Lower leg skin (tissue), 3 donors: ENCODE results near the gene DYRK1A.

Experiments used
- POLR2A ChIP-seq, 2 donors: fragments of 450-650 bp; IDR thresholded peaks; one replicate each; pipeline ENCODE4 v1.6.1; 2016 to 2017; ENCODE audit warnings: antibody characterized with exemption in 2 of 2, mild to moderate bottlenecking in 1 of 2, moderate library complexity in 1 of 2
- TF ChIP-seq, protein P1 (sequence below), 3 donors: fragments of 450-650 bp; IDR thresholded peaks; one replicate each; pipeline ENCODE4 v1.5.1; 2016; ENCODE audit warnings: antibody characterized with exemption in 3 of 3, mild to moderate bottlenecking in 3 of 3, moderate library complexity in 2 of 3

- TF ChIP-seq, protein P1, sequence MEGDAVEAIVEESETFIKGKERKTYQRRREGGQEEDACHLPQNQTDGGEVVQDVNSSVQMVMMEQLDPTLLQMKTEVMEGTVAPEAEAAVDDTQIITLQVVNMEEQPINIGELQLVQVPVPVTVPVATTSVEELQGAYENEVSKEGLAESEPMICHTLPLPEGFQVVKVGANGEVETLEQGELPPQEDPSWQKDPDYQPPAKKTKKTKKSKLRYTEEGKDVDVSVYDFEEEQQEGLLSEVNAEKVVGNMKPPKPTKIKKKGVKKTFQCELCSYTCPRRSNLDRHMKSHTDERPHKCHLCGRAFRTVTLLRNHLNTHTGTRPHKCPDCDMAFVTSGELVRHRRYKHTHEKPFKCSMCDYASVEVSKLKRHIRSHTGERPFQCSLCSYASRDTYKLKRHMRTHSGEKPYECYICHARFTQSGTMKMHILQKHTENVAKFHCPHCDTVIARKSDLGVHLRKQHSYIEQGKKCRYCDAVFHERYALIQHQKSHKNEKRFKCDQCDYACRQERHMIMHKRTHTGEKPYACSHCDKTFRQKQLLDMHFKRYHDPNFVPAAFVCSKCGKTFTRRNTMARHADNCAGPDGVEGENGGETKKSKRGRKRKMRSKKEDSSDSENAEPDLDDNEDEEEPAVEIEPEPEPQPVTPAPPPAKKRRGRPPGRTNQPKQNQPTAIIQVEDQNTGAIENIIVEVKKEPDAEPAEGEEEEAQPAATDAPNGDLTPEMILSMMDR (IDR thresholded peaks at IDR 0.05) = no peak
- TF ChIP-seq POLR2A (IDR thresholded peaks at IDR 0.05) = no peak
These were observed 68.5 kb downstream of the DYRK1A start for GRCh38 chr21:37435120-37435519.
